SK-N-SH (cell line): ENCODE data around the gene KCTD17. TPM values are rescaled to one million over a fixed set of nuclear protein-coding genes. Genes with fewer than 3 reads are reported as not detected.

Source experiments
- CTCF ChIA-PET: fragments of 300-600, 350-600 bp; formaldehyde crosslinking; extraction: SDS; loops from one replicate; lab custom pipeline; 2021; lab: Yijun Ruan, JAX
- POLR2A ChIA-PET: fragments of 350-600 bp; sonication (Branson Sonifier 250); formaldehyde crosslinking; extraction: SDS; loops from one replicate; lab custom pipeline; 2020; ENCODE audit warnings: antibody characterized with exemption, inconsistent platforms; lab: Yijun Ruan, JAX
- DNase-seq: peaks from one replicate; pipeline ENCODE4 v3.0.0; 2012
- H2AFZ ChIP-seq: fragments of 200-600 bp; sonication (generic); 2 replicates; pipeline ENCODE4 v1.8.1; 2016; ENCODE audit warnings: antibody characterized with exemption, mild to moderate bottlenecking, low read depth
- H3F3A ChIP-seq: fragments of 200-600 bp; sonication (generic); replicated peaks from 2 replicates; pipeline ENCODE3; 2016; ENCODE audit warnings: antibody characterized with exemption, mild to moderate bottlenecking; ENCODE audit not compliant: insufficient read depth
- H3K27ac ChIP-seq, 2 experiments: fragments of 200-500 bp in 1 of 2; fragments of 200-600 bp in 1 of 2; sonication (Bioruptor generic) in 1 of 2; sonication (generic), shearing (Covaris generic) in 1 of 2; 2 replicates each; pipeline versions ENCODE4 v1.5.1 to v1.6.1; 2014 to 2016; ENCODE audit warnings: low read depth in 2 of 2, inconsistent platforms in 1 of 2, low read length in 1 of 2, mild to moderate bottlenecking in 1 of 2, mixed read lengths in 1 of 2
- H3K27me3 ChIP-seq: fragments of 200-600 bp; sonication (generic), shearing (Covaris generic); 2 replicates; pipeline ENCODE4 v1.6.1; 2016; ENCODE audit warnings: mixed run types; ENCODE audit not compliant: insufficient read depth
- H3K36me3 ChIP-seq, 2 experiments: fragments of 200-500 bp in 1 of 2; fragments of 200-600 bp in 1 of 2; sonication (Bioruptor generic) in 1 of 2; sonication (generic) in 1 of 2; replicated peaks in 1 of 2; 2 replicates each; pipeline versions ENCODE3 to v1.5.1; 2014 to 2016; ENCODE audit warnings: low read length in 1 of 2, mild to moderate bottlenecking in 1 of 2; ENCODE audit not compliant: insufficient read depth in 2 of 2, control insufficient read depth in 1 of 2
- H3K4me1 ChIP-seq, 2 experiments: fragments of 200-500 bp in 1 of 2; fragments of 200-600 bp in 1 of 2; sonication (Bioruptor generic) in 1 of 2; sonication (generic), shearing (Covaris generic) in 1 of 2; 2 replicates each; pipeline versions ENCODE4 v1.5.1 to v1.6.1; 2014 to 2016; ENCODE audit warnings: low read depth in 1 of 2, low read length in 1 of 2, mixed run types in 1 of 2; ENCODE audit not compliant: insufficient read depth in 2 of 2, control insufficient read depth in 1 of 2
- H3K4me2 ChIP-seq: fragments of 200-600 bp; sonication (generic), shearing (Covaris generic); 2 replicates; pipeline ENCODE4 v1.6.1; 2017; ENCODE audit warnings: mixed run types
- H3K4me3 ChIP-seq, 2 experiments: fragments of 200-500 bp in 1 of 2; fragments of 200-600 bp in 1 of 2; sonication (Bioruptor generic) in 1 of 2; sonication (generic), shearing (Covaris generic) in 1 of 2; 2 replicates each; pipeline versions ENCODE4 v1.5.1 to v1.8.1; 2014 to 2016; ENCODE audit warnings: low read depth in 2 of 2, inconsistent platforms in 1 of 2, low read length in 1 of 2, mild to moderate bottlenecking in 1 of 2, mixed read lengths in 1 of 2, moderate library complexity in 1 of 2
- H3K79me2 ChIP-seq: fragments of 200-600 bp; sonication (generic); 2 replicates; pipeline ENCODE4 v1.8.1; 2017; ENCODE audit warnings: mild to moderate bottlenecking; ENCODE audit not compliant: insufficient read depth
- H3K9ac ChIP-seq: fragments of 200-600 bp; sonication (generic); 2 replicates; pipeline ENCODE4 v1.6.1; 2017; ENCODE audit warnings: mixed run types
- H3K9me2 ChIP-seq: fragments of 200-600 bp; sonication (generic); 2 replicates; pipeline ENCODE4 v1.6.1; 2017; ENCODE audit warnings: mixed run types
- H3K9me3 ChIP-seq: fragments of 200-600 bp; sonication (generic); 2 replicates; pipeline ENCODE4 v1.6.1; 2017; ENCODE audit warnings: mixed run types, mild to moderate bottlenecking, moderate library complexity
- H4K20me1 ChIP-seq: fragments of 200-600 bp; sonication (generic); 2 replicates; pipeline ENCODE4 v1.6.1; 2017; ENCODE audit warnings: mild to moderate bottlenecking, mixed run types; ENCODE audit not compliant: insufficient read depth
- EP300 ChIP-seq, 2 experiments: IDR thresholded peaks; 2 replicates each; pipeline versions ENCODE4 v1.4.0 to v1.6.1; 2012; ENCODE audit warnings: borderline replicate concordance in 1 of 2, low read depth in 1 of 2, low read length in 1 of 2
- FOXM1 ChIP-seq: IDR thresholded peaks from 2 replicates; pipeline ENCODE4 v1.4.0; 2012; ENCODE audit warnings: low read depth, mild to moderate bottlenecking
- GABPA ChIP-seq: IDR thresholded peaks from 2 replicates; pipeline ENCODE4 v1.4.0; 2012; ENCODE audit warnings: low read depth, mild to moderate bottlenecking
- GATA2 ChIP-seq: sonication (generic); formaldehyde crosslinking; IDR thresholded peaks from 2 replicates; pipeline ENCODE4 v1.5.0; 2020; ENCODE audit warnings: mild to moderate bottlenecking, missing genetic modification reagents
- JUND ChIP-seq: IDR thresholded peaks from 2 replicates; pipeline ENCODE4 v1.4.0; 2012
- MXI1 ChIP-seq: IDR thresholded peaks from 2 replicates; pipeline ENCODE4 v1.6.1; 2012; ENCODE audit warnings: mild to moderate bottlenecking, low read depth, low read length, improper control_type of control experiment
- RAD21 ChIP-seq: IDR thresholded peaks from 2 replicates; pipeline ENCODE4 v1.6.1; 2012; ENCODE audit warnings: mild to moderate bottlenecking, low read length
- RCOR1 ChIP-seq: fragments of 150-350 bp; IDR thresholded peaks from 2 replicates; pipeline ENCODE4 v1.6.1; 2017; ENCODE audit warnings: antibody characterized with exemption, low read length
- RFX5 ChIP-seq: IDR thresholded peaks from 2 replicates; pipeline ENCODE4 v1.6.1; 2012; ENCODE audit warnings: mild to moderate bottlenecking, improper control_type of control experiment, low read length
- TCF12 ChIP-seq: IDR thresholded peaks from 2 replicates; pipeline ENCODE4 v1.4.0; 2012
- YY1 ChIP-seq: IDR thresholded peaks from 2 replicates; pipeline ENCODE4 v1.4.0; 2012; ENCODE audit warnings: low read depth, mild to moderate bottlenecking
- WGBS: methylation state at CpG from one replicate; pipeline ENCODE4 v1.1.6; 2017; ENCODE audit warnings: low lambda C conversion rate; 5-methylcytosine and 5-hydroxymethylcytosine counted together
- polyA plus RNA-seq, 3 experiments: library from polyadenylated mRNA; depleted of rRNA; stranded (reverse); fragments of >200 nt; gene quantifications; 2 replicates each; pipeline ENCODE4 v1.2.3, GENCODE V29; 2012
- TF ChIP-seq, protein P1 (sequence below): fragments of 200-600 bp; sonication (generic); IDR thresholded peaks from 2 replicates; pipeline ENCODE4 v1.6.1; 2017; ENCODE audit warnings: antibody characterized with exemption, mild to moderate bottlenecking, moderate library complexity
- TF ChIP-seq, protein P2 (sequence below): fragments of 150-350 bp; IDR thresholded peaks from 2 replicates; pipeline ENCODE4 v1.6.1; 2016; ENCODE audit warnings: mild to moderate bottlenecking, low read depth, low read length
- TF ChIP-seq, protein P3 (sequence below): IDR thresholded peaks from 2 replicates; pipeline ENCODE4; 2012
- TF ChIP-seq, protein P4 (sequence below): IDR thresholded peaks from 2 replicates; pipeline ENCODE4 v1.6.1; 2012; ENCODE audit warnings: mild to moderate bottlenecking, low read depth, low read length, moderate library complexity

KCTD17 gene
- polyA plus RNA-seq, 1 of the 3 experiments (the other 2 are of a cell fraction): 57.8 TPM

DNA sequence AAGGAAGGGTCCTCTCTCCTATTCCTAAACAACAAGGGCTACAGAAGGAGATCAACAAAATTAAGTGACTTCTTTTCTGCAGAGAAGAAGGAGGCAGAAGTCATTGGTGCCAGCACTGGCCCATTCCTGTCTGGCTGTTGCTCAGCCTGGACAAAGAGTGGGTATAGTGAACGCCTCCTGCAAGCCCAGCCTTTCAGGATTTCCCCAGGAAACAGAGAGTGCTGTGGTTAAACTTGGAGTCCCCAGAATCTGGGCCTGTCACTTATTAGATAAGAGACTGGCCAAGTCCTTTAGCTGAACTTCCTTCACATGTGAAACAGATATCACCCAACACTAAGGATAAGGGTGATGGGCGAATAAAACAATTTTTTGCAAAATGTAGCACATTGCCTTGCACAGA is 43.2 kb upstream of the KCTD17 start:
- no peaks in the 10 kb centered on the region for H3K4me1 ChIP-seq
- H3K79me2 ChIP-seq: no peaks in the 10 kb centered on the region
- H3K27ac ChIP-seq: no peak overlapping the region
- POLR2A ChIA-PET: no interaction called here
- no peak for DNase-seq
- H4K20me1 ChIP-seq: no peaks in the 10 kb centered on the region
- no peak overlapping the region for H3K4me3 ChIP-seq
- H3F3A ChIP-seq: no peaks in the 10 kb centered on the region
- no peak overlapping the region for H3K9ac ChIP-seq
- no peaks in the 10 kb centered on the region for H3K9me2 ChIP-seq
- H3K36me3 ChIP-seq: no peaks in the 10 kb centered on the region
- CTCF ChIA-PET: interaction anchor here (1.0 to 1.2 kb wide), 3 partner anchors 9 to 36 kb away, joined by 3 to 6 read pairs (median 4); no protein-coding TSS in a partner anchor
- no peak overlapping the region for H2AFZ ChIP-seq
- H3K4me2 ChIP-seq: no peak overlapping the region
- WGBS: 53% methylated on average over 2 of the region's 2 CpGs
- H3K27me3 ChIP-seq: peaks cover 8% of the 10 kb centered on the region; the same call in 1 of the 2 replicates
- TF ChIP-seq, protein P1, sequence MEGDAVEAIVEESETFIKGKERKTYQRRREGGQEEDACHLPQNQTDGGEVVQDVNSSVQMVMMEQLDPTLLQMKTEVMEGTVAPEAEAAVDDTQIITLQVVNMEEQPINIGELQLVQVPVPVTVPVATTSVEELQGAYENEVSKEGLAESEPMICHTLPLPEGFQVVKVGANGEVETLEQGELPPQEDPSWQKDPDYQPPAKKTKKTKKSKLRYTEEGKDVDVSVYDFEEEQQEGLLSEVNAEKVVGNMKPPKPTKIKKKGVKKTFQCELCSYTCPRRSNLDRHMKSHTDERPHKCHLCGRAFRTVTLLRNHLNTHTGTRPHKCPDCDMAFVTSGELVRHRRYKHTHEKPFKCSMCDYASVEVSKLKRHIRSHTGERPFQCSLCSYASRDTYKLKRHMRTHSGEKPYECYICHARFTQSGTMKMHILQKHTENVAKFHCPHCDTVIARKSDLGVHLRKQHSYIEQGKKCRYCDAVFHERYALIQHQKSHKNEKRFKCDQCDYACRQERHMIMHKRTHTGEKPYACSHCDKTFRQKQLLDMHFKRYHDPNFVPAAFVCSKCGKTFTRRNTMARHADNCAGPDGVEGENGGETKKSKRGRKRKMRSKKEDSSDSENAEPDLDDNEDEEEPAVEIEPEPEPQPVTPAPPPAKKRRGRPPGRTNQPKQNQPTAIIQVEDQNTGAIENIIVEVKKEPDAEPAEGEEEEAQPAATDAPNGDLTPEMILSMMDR: no peak
- TF ChIP-seq, protein P2, sequence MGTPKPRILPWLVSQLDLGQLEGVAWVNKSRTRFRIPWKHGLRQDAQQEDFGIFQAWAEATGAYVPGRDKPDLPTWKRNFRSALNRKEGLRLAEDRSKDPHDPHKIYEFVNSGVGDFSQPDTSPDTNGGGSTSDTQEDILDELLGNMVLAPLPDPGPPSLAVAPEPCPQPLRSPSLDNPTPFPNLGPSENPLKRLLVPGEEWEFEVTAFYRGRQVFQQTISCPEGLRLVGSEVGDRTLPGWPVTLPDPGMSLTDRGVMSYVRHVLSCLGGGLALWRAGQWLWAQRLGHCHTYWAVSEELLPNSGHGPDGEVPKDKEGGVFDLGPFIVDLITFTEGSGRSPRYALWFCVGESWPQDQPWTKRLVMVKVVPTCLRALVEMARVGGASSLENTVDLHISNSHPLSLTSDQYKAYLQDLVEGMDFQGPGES: no peak
- TF ChIP-seq JUND: no peak
- TF ChIP-seq, protein P3, sequence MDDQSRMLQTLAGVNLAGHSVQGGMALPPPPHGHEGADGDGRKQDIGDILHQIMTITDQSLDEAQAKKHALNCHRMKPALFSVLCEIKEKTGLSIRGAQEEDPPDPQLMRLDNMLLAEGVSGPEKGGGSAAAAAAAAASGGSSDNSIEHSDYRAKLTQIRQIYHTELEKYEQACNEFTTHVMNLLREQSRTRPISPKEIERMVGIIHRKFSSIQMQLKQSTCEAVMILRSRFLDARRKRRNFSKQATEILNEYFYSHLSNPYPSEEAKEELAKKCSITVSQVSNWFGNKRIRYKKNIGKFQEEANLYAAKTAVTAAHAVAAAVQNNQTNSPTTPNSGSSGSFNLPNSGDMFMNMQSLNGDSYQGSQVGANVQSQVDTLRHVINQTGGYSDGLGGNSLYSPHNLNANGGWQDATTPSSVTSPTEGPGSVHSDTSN: no peak
- TF ChIP-seq, all 33 proteins: peak for 0
- no peaks in the 10 kb centered on the region for H3K9me3 ChIP-seq

DNA sequence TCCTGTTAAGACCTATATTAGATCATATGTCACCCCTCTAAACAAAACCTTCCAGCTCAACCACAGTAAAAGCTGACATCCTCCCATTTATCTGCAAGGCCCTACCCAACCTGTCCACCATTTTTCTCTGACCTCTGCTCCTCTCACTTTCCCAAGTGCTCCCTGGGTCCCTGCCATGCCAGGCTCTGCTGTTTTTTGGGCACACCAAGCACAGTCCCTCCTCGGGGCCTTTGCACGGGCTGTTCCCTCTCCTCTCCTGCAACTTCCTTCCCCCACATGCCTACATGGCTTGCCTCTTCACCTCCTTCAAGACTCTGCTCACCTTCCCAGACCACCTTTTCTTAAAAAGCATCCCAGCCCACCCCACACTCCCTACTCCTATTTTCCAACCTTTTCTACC is 42.1 kb upstream of the KCTD17 start:
- Histone ChIP-seq H3K4me1 (no peaks in the 10 kb centered on the region), H3K9ac (no peak overlapping the region), H3K79me2 (no peaks in the 10 kb centered on the region), H3K9me3 (no peaks in the 10 kb centered on the region), H3K4me3 (no peak overlapping the region), H3F3A (no peaks in the 10 kb centered on the region), H2AFZ (no peak overlapping the region), H3K9me2 (no peaks in the 10 kb centered on the region), H3K27me3 (peaks cover 8% of the 10 kb centered on the region; the same call in 1 of the 2 replicates), H3K36me3 (no peaks in the 10 kb centered on the region), H4K20me1 (no peaks in the 10 kb centered on the region), H3K4me2 (no peak overlapping the region), H3K27ac (no peak overlapping the region)
- TF ChIP-seq GABPA (no peak), JUND (no peak), EP300 (IDR thresholded peaks at IDR 0.05; ENCODE audit: borderline replicate concordance in 1 of 2, low read depth in 1 of 2, low read length in 1 of 2) (no peak), RCOR1 (no peak), FOXM1 (no peak), TCF12 (no peak), RAD21 (no peak), GATA2 (CRISPR knock-in tag) (no peak), MXI1 (no peak), RFX5 (no peak), YY1 (no peak)
- TF ChIP-seq, protein P3: no peak
- TF ChIP-seq, protein P4, sequence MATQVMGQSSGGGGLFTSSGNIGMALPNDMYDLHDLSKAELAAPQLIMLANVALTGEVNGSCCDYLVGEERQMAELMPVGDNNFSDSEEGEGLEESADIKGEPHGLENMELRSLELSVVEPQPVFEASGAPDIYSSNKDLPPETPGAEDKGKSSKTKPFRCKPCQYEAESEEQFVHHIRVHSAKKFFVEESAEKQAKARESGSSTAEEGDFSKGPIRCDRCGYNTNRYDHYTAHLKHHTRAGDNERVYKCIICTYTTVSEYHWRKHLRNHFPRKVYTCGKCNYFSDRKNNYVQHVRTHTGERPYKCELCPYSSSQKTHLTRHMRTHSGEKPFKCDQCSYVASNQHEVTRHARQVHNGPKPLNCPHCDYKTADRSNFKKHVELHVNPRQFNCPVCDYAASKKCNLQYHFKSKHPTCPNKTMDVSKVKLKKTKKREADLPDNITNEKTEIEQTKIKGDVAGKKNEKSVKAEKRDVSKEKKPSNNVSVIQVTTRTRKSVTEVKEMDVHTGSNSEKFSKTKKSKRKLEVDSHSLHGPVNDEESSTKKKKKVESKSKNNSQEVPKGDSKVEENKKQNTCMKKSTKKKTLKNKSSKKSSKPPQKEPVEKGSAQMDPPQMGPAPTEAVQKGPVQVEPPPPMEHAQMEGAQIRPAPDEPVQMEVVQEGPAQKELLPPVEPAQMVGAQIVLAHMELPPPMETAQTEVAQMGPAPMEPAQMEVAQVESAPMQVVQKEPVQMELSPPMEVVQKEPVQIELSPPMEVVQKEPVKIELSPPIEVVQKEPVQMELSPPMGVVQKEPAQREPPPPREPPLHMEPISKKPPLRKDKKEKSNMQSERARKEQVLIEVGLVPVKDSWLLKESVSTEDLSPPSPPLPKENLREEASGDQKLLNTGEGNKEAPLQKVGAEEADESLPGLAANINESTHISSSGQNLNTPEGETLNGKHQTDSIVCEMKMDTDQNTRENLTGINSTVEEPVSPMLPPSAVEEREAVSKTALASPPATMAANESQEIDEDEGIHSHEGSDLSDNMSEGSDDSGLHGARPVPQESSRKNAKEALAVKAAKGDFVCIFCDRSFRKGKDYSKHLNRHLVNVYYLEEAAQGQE: no peak
- TF ChIP-seq, protein P2: no peak
- POLR2A ChIA-PET: no interaction called here
- CTCF ChIA-PET: interaction anchor here (1.0 kb wide), 1 partner anchor 11 kb away, joined by 5 read pairs; no protein-coding TSS in a partner anchor
- DNase-seq: no peak
- 95% methylated on average over 2 of the region's 2 CpGs for WGBS
